Measurements from ENCODE around the gene SKAP2.

GRCh38 chr7:26691406-26691805 is 173.0 kb downstream of the SKAP2 start:
- no peak for TF ChIP-seq CTCF (IDR thresholded peaks at IDR 0.05; ENCODE audit: borderline replicate concordance, extremely low read depth, low read length, poor library complexity, severe bottlenecking)
- TF ChIP-seq EZH2 (IDR thresholded peaks at IDR 0.05; ENCODE audit: borderline replicate concordance, low read depth, low read length, severe bottlenecking): no peak
